Measurements from ENCODE around the gene PRSS8. TPM values are rescaled to one million over a fixed set of nuclear protein-coding genes. Genes with fewer than 3 reads are reported as not detected.

The PRSS8 gene
- total and polyA plus RNA-seq, 2 donors (not counting 3 experiments of a cell fraction or from before 2014, with no cell fraction given) = 0.12 TPM; not detected in 1

DNA sequence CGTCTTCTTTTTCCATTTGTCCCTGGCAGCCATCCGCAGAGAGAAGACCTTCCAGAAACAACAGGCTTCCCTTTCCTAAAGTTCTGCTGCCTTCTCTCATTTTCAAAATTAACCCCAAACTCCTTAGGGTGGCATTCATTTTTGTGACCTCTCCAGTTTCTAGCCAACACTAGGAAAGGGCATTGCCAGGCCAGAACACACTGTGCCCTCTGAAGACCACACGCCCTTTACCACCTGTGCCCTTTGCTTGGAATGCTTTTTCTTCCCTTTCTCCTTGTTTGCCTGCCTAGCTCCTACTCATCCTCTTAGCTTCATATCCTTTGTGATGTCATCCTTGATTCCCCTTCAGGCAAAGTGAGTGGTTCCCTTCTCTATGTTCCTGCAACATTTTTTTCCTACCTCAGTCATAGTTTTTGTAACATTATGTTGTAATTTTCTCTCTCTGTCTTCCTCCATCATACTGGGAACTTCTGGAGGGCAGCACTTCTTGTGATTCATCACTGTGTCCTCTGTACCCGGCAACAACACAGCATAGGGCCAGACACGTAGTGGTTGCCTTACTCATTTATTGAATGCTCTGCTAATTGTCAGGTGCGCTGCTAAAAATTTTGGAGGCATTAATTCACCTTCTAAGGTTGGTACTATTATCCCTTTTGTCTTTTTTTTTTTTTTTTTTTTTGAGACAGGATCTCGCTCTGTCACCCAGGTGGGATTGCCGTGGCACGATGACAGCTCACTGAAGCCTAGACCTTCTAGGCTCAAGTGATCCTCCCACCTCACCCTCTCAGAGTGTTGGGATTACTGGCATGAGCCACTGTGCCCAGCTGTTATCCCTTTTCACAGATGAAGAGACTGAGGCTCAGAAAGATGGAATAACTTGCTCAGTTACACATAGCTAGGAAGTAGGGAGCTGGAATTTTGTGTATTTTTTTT is 17.0 kb downstream of the PRSS8 start:
- H3K4me1 ChIP-seq (ENCODE audit: control insufficient read depth, extremely low read depth, insufficient read depth, low read length) = peaks cover 7% of the 10 kb centered on the region
- BruUV-seq (replicated peaks) = TSS peak; percentile 29
- CTCF ChIA-PET = interaction anchor here (1.0 to 1.6 kb wide), 8 partner anchors 16 to 750 kb away, joined by 3 to 27 read pairs (median 5); partner anchors contain the start of gene PRSS8
- H3K9ac ChIP-seq (replicated peaks; ENCODE audit: extremely low read depth, insufficient read depth, low read length) = peak overlapping the region; percentile 76
- no peaks in the 10 kb centered on the region for H3K27me3 ChIP-seq (ENCODE audit: control insufficient read depth in 2 of 2, insufficient read depth in 2 of 2, low read length in 2 of 2)
- POLR2A ChIA-PET = interaction anchor here (1.4 to 1.6 kb wide), 2 partner anchors 24 to 62 kb away, joined by 13 to 31 read pairs; partner anchors contain the start of gene FUS
- FAIRE-seq = no peak
- no peaks in the 10 kb centered on the region for H3K9me1 ChIP-seq (replicated peaks; ENCODE audit: control insufficient read depth, extremely low read depth, insufficient read depth, low read length)
- dilution Hi-C loops (cut with MboI; ENCODE audit: extremely low pct_ligation_motif_present, low sequenced_read_pairs) = no loop called here
- TF ChIP-seq, protein P1, sequence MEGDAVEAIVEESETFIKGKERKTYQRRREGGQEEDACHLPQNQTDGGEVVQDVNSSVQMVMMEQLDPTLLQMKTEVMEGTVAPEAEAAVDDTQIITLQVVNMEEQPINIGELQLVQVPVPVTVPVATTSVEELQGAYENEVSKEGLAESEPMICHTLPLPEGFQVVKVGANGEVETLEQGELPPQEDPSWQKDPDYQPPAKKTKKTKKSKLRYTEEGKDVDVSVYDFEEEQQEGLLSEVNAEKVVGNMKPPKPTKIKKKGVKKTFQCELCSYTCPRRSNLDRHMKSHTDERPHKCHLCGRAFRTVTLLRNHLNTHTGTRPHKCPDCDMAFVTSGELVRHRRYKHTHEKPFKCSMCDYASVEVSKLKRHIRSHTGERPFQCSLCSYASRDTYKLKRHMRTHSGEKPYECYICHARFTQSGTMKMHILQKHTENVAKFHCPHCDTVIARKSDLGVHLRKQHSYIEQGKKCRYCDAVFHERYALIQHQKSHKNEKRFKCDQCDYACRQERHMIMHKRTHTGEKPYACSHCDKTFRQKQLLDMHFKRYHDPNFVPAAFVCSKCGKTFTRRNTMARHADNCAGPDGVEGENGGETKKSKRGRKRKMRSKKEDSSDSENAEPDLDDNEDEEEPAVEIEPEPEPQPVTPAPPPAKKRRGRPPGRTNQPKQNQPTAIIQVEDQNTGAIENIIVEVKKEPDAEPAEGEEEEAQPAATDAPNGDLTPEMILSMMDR (IDR thresholded peaks at IDR 0.05; ENCODE audit: extremely low read depth in 1 of 2, insufficient read depth in 1 of 2, low read depth in 1 of 2, low read length in 2 of 2) = no peak
- TF ChIP-seq MYC (IDR thresholded peaks at IDR 0.05; ENCODE audit: low read depth, low read length) (no peak), POLR2AphosphoS5 (IDR thresholded peaks at IDR 0.05; ENCODE audit: insufficient read depth, low read depth, low read length) (no peak), POLR2A (IDR thresholded peaks at IDR 0.05; ENCODE audit: low read depth, low read length) (no peak), FOS (IDR thresholded peaks at IDR 0.05; ENCODE audit: borderline replicate concordance, insufficient read depth, low read length) (no peak), EZH2 (IDR thresholded peaks at IDR 0.05; ENCODE audit: borderline replicate concordance, low read depth, low read length, severe bottlenecking) (no peak), JUN (IDR thresholded peaks at IDR 0.05; ENCODE audit: borderline replicate concordance, insufficient read depth, insufficient read length, low read depth) (no peak), GATA2 (IDR thresholded peaks at IDR 0.05; ENCODE audit: insufficient read depth, insufficient read length, low read depth, low read length) (no peak)
- TF ChIP-seq, protein P2, sequence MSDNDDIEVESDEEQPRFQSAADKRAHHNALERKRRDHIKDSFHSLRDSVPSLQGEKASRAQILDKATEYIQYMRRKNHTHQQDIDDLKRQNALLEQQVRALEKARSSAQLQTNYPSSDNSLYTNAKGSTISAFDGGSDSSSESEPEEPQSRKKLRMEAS (IDR thresholded peaks at IDR 0.05; ENCODE audit: insufficient read depth, insufficient read length) = no peak
- no peak for DNase-seq (ENCODE audit: low read depth, low spot score)
- intact Hi-C loops (cut with micrococcal nuclease) = no loop called here
- peaks cover 14% of the 10 kb centered on the region for H3K79me2 ChIP-seq (ENCODE audit: control insufficient read depth, insufficient read depth, low read length)
- no peak overlapping the region for H2AFZ ChIP-seq (ENCODE audit: low read depth, low read length)
- H3K27ac ChIP-seq (ENCODE audit: insufficient read depth, low read depth, low read length) = peak overlapping the region; percentile 64
- H3K36me3 ChIP-seq (ENCODE audit: control insufficient read depth in 2 of 2, extremely low read depth in 1 of 2, insufficient read depth in 2 of 2, low read length in 2 of 2) = peaks cover 3 to 13% of the 10 kb centered on the region in 2 experiments
- H4K20me1 ChIP-seq (replicated peaks; ENCODE audit: control insufficient read depth, extremely low read depth, insufficient read depth, low read length) = no peaks in the 10 kb centered on the region
- peak overlapping the region; percentile 54 to 79 (median 79) for H3K4me3 ChIP-seq (replicated peaks in 1 of 3; ENCODE audit: insufficient read depth in 1 of 3, low read depth in 1 of 3, low read length in 3 of 3)
- H3K9me3 ChIP-seq (replicated peaks; ENCODE audit: control insufficient read depth, insufficient read depth, low read length) = no peaks in the 10 kb centered on the region
- peak overlapping the region; percentile 80 for H3K4me2 ChIP-seq (ENCODE audit: insufficient read depth, low read length)

Data from endothelial cell of umbilical vein (primary cell).